Thyroid gland (tissue), 4 donors: ENCODE measurements around the gene XRCC5.

Experiments used
- CTCF ChIP-seq, 6 experiments: fragments of 200-600 bp in 3 of 6; fragments of 450-650 bp in 3 of 6; sonication (generic) in 3 of 6; IDR thresholded peaks; one replicate each; pipeline ENCODE4 v1.5.1; 2016 to 2019; ENCODE audit warnings: antibody characterized with exemption in 6 of 6, mild to moderate bottlenecking in 2 of 6, inconsistent platforms in 1 of 6, moderate library complexity in 1 of 6
- POLR2A ChIP-seq, 2 donors: fragments of 450-650 bp; IDR thresholded peaks; one replicate each; pipeline ENCODE4 v1.6.1; 2017; ENCODE audit warnings: antibody characterized with exemption in 2 of 2, mild to moderate bottlenecking in 2 of 2, moderate library complexity in 1 of 2

DNA sequence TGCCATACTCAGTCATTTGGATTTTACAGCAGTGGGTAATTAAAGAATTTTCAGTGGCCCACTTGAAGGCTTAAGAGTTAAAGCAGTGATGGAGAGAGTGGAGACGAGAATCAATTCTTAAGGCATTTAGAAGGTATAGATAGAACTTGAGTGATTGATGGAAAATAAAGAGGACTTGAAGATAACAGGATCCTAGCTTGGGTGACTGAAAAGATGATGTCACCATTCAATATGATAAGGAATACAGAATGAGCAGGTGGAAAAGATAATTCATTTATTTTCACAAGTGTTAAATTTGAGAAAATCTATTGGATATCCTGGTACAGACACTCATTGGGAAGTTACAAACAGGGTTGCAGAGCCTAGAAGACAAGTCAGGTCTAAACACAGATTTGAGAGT lies 35.2 kb downstream of the XRCC5 start:
- TF ChIP-seq POLR2A (IDR thresholded peaks at IDR 0.05) (no peak), CTCF (IDR thresholded peaks at IDR 0.05) (no peak)
